Duodenal mucosa (tissue), 2 donors: ENCODE data around the gene LRRC28.

Experiments
- H3K27ac ChIP-seq: one replicate; pipeline ENCODE4 v1.7.0; 2013; ENCODE audit warnings: low read depth, low read length
- H3K27me3 ChIP-seq, 2 donors: one replicate each; pipeline ENCODE4 v1.7.0; 2013; ENCODE audit warnings: low read length in 2 of 2, control low read depth in 1 of 2; ENCODE audit not compliant: insufficient read depth in 2 of 2, control insufficient read depth in 1 of 2
- H3K36me3 ChIP-seq, 2 donors: one replicate each; pipeline ENCODE4 v1.7.0; 2013; ENCODE audit warnings: low read length in 2 of 2, control low read depth in 1 of 2; ENCODE audit not compliant: insufficient read depth in 2 of 2, control insufficient read depth in 1 of 2
- H3K4me1 ChIP-seq, 2 donors: one replicate each; pipeline ENCODE4 v1.7.0; 2013; ENCODE audit warnings: low read length in 2 of 2, control low read depth in 1 of 2; ENCODE audit not compliant: insufficient read depth in 2 of 2, control insufficient read depth in 1 of 2
- H3K4me3 ChIP-seq, 2 donors: one replicate each; pipeline ENCODE4 v1.7.0; 2013; ENCODE audit warnings: low read length in 2 of 2, low read depth in 1 of 2
- H3K9ac ChIP-seq, 2 donors: one replicate each; pipeline ENCODE4 v1.7.0; 2013; ENCODE audit warnings: low read length in 2 of 2, low read depth in 1 of 2
- H3K9me3 ChIP-seq, 2 donors: one replicate each; pipeline ENCODE4 v1.7.0; 2013; ENCODE audit warnings: low read length in 2 of 2, control low read depth in 1 of 2; ENCODE audit not compliant: control insufficient read depth in 1 of 2

Gene LRRC28

DNA sequence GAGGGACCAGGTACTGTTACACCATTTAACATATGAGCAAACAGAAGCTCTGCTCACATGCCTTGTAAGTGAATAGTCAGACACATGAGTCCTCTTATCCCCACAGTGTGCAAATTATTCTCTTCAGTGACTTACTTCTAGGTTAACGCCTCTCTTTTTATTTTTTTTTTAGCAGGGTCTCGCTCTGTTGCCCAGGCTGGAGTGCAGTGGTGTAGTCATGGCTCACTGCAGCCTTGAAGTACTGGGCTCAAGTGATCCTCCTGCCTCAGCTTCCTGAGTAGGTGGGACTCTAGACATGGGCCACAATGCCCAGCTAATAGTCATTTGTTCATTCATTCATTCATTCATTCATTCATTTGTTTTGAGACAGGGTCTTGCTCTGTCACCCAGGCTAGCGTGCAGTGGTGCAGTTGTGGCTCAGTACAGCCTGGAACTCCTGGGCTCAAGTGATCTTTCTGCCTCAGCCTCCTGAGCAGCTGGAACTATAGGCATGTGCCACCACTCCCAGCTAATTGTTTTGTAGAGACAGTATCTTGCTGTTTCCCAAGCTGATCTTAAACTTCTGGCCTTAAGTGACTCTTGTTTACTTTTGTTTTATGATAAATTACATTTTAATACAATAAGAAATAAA lies 94.7 kb downstream of the LRRC28 start:
- Histone ChIP-seq H3K27me3 (no peaks in the 10 kb centered on the region), H3K4me3 (no peak overlapping the region), H3K4me1 (no peaks in the 10 kb centered on the region), H3K9ac (no peak overlapping the region), H3K27ac (no peak overlapping the region), H3K9me3 (no peaks in the 10 kb centered on the region), H3K36me3 (peaks cover 0 to 18% of the 10 kb centered on the region in 2 donors)

GRCh38 chr15:99347574-99347973 lies 96.3 kb downstream of the LRRC28 start:
- Histone ChIP-seq H3K27ac (no peak overlapping the region), H3K4me1 (no peaks in the 10 kb centered on the region), H3K36me3 (peaks cover 0 to 9% of the 10 kb centered on the region in 2 donors), H3K4me3 (no peak overlapping the region), H3K9ac (no peak overlapping the region), H3K9me3 (no peaks in the 10 kb centered on the region), H3K27me3 (no peaks in the 10 kb centered on the region)

DNA sequence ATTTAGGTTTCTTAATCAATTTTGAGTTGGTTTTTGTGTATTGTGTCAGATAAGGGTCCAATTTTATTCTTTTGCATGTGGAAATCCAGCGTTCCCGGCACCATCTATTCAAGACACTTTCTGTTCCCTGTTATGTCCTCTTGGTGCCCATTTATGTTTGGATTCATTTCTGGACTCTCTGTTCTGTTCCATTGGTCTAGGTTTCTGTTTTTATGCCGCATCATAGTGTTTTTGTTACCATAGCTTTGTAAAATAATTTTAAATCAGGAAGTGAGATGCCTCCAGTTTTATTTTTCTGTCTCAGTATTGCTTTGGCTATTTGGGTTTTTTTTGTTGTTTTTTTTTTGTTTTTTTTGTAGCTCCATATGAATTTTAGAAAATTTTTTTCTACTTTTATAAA lies 97.1 kb downstream of the LRRC28 start:
- peaks cover 0 to 14% of the 10 kb centered on the region in 2 donors for H3K36me3 ChIP-seq
- H3K9me3 ChIP-seq: no peaks in the 10 kb centered on the region
- no peaks in the 10 kb centered on the region for H3K27me3 ChIP-seq
- H3K4me3 ChIP-seq: no peak overlapping the region
- no peak overlapping the region for H3K9ac ChIP-seq
- H3K27ac ChIP-seq: no peak overlapping the region
- H3K4me1 ChIP-seq: no peaks in the 10 kb centered on the region

- no peak overlapping the region for H3K4me3 ChIP-seq
- no peak overlapping the region for H3K9ac ChIP-seq
- no peaks in the 10 kb centered on the region for H3K27me3 ChIP-seq
- H3K27ac ChIP-seq: no peak overlapping the region
- H3K4me1 ChIP-seq: no peaks in the 10 kb centered on the region
- H3K9me3 ChIP-seq: no peaks in the 10 kb centered on the region
- H3K36me3 ChIP-seq: peaks cover 6 to 9% of the 10 kb centered on the region in 2 donors
Measured at GRCh38 chr15:99350408-99350807, 99.1 kb downstream of the LRRC28 start.

GRCh38 chr15:99359769-99360168 lies 108.5 kb downstream of the LRRC28 start:
- Histone ChIP-seq H3K36me3 (peaks cover 9 to 18% of the 10 kb centered on the region in 2 donors), H3K9ac (no peak overlapping the region), H3K4me3 (no peak overlapping the region), H3K27me3 (no peaks in the 10 kb centered on the region), H3K9me3 (no peaks in the 10 kb centered on the region), H3K27ac (no peak overlapping the region), H3K4me1 (no peaks in the 10 kb centered on the region)

GRCh38 chr15:99361545-99362185 lies 110.4 kb downstream of the LRRC28 start:
- H3K36me3 ChIP-seq: peaks cover 14% of the 10 kb centered on the region in 2 donors
- H3K4me1 ChIP-seq: no peaks in the 10 kb centered on the region
- no peaks in the 10 kb centered on the region for H3K27me3 ChIP-seq
- H3K9me3 ChIP-seq: no peaks in the 10 kb centered on the region
- H3K4me3 ChIP-seq: no peak overlapping the region
- H3K27ac ChIP-seq: no peak overlapping the region
- no peak overlapping the region for H3K9ac ChIP-seq

GRCh38 chr15:99365242-99365641 lies 114.0 kb downstream of the LRRC28 start:
- H3K27ac ChIP-seq: no peak overlapping the region
- H3K4me3 ChIP-seq: no peak overlapping the region
- H3K27me3 ChIP-seq: no peaks in the 10 kb centered on the region

DNA sequence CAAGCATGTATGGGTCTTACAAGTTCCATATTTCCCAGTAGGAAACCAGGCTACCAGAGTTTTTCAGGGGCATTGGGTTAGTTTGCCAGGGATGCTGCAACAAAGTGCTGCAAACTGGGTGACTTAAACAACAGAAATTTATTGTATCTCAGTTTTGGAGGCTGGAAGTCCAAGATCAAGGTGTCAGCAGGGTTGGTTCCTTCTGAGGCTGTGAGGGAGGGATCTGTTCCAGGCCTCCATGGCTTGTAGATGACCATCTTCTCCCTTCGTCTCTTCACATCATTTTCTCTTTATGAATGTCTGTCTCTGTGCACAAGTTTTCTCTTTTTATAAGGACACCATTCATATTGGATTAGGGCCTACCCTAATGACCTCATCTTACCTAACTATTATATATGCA lies 114.7 kb downstream of the LRRC28 start:
- Histone ChIP-seq H3K4me1 (no peaks in the 10 kb centered on the region), H3K9ac (no peak overlapping the region), H3K9me3 (peaks cover 0 to 5% of the 10 kb centered on the region in 2 donors), H3K4me3 (no peak overlapping the region), H3K36me3 (peaks cover 18 to 28% of the 10 kb centered on the region in 2 donors), H3K27me3 (no peaks in the 10 kb centered on the region), H3K27ac (no peak overlapping the region)

More at GRCh38 chr15:99365242-99365641, 114.0 kb downstream of the LRRC28 start:
- Histone ChIP-seq H3K4me1 (no peaks in the 10 kb centered on the region), H3K9me3 (peaks cover 0 to 5% of the 10 kb centered on the region in 2 donors), H3K36me3 (peaks cover 19 to 28% of the 10 kb centered on the region in 2 donors), H3K9ac (no peak overlapping the region)

GRCh38 chr15:99368743-99369142 lies 117.5 kb downstream of the LRRC28 start:
- Histone ChIP-seq H3K36me3 (peaks cover 4 to 21% of the 10 kb centered on the region in 2 donors), H3K4me1 (no peaks in the 10 kb centered on the region), H3K9ac (no peak overlapping the region), H3K4me3 (no peak overlapping the region), H3K9me3 (peaks cover 0 to 5% of the 10 kb centered on the region in 2 donors), H3K27me3 (no peaks in the 10 kb centered on the region), H3K27ac (no peak overlapping the region)

DNA sequence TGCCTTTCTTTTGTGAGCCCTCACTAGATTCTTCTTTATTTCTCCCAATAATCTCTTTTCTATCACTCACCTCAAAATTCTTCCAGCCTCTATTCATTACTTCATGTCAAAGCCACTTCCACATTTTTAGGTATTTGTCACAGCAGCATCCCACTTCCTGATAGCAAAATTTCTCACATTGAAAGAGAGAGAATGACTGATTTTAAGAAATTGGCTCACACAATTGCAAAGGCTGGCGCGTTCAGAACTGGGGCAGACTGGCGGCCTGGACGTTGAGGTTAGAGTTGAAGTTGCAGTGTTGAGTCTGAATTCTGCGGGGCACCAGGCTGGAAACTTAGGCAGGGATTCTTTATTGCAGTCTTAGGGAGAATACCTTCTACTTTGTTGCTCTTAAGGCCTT lies 117.9 kb downstream of the LRRC28 start:
- Histone ChIP-seq H3K4me1 (no peaks in the 10 kb centered on the region), H3K27me3 (no peaks in the 10 kb centered on the region), H3K9me3 (peaks cover 0 to 5% of the 10 kb centered on the region in 2 donors)

More for the DNA sequence above, 117.9 kb downstream of the LRRC28 start:
- Histone ChIP-seq H3K4me3 (no peak overlapping the region), H3K9ac (no peak overlapping the region), H3K27ac (no peak overlapping the region), H3K36me3 (peaks cover 4 to 18% of the 10 kb centered on the region in 2 donors)
